BE2C (cell line): ENCODE results near the gene ROS1. TPM values are rescaled to one million over a fixed set of nuclear protein-coding genes. Genes with fewer than 3 reads are reported as not detected.
"Not testable (repeated sequence)": the region's sequence is repeated elsewhere in the genome, so short reads cannot be mapped to it uniquely, and the experiment has no call there.

Experiments
- DNase-seq: peaks from one replicate; pipeline ENCODE4 v3.0.0-alpha.2; 2020
- H3K27me3 ChIP-seq: fragments of 250-450 bp; sonication (Bioruptor Pico); 2 replicates; pipeline ENCODE4 v1.5.1; 2020; ENCODE audit warnings: mild to moderate bottlenecking
- H3K36me3 ChIP-seq: fragments of 250-450 bp; sonication (Bioruptor Pico); 2 replicates; pipeline ENCODE4 v1.5.1; 2020; ENCODE audit warnings: mild to moderate bottlenecking
- H3K4me1 ChIP-seq: fragments of 250-450 bp; sonication (Bioruptor Pico); 2 replicates; pipeline ENCODE4 v1.5.1; 2020
- H3K4me3 ChIP-seq: 2 replicates; pipeline ENCODE4 v1.5.1; 2011; ENCODE audit warnings: low read depth, low read length
- H3K9me3 ChIP-seq: fragments of 250-450 bp; sonication (Bioruptor Pico); 2 replicates; pipeline ENCODE4 v1.5.1; 2020
- polyA plus RNA-seq: library from polyadenylated mRNA; unstranded; fragments of >200 nt; gene quantifications from one replicate; pipeline ENCODE4 v1.2.1, GENCODE V29; 2012; ENCODE audit warnings: low read depth, missing spikeins; ENCODE audit not compliant: insufficient read length, insufficient read depth
- TF ChIP-seq, protein P1 (sequence below): IDR thresholded peaks from 2 replicates; pipeline ENCODE4 v1.5.1; 2012; ENCODE audit warnings: mild to moderate bottlenecking, low read depth, low read length

Gene ROS1
- polyA plus RNA-seq = not detected

DNA sequence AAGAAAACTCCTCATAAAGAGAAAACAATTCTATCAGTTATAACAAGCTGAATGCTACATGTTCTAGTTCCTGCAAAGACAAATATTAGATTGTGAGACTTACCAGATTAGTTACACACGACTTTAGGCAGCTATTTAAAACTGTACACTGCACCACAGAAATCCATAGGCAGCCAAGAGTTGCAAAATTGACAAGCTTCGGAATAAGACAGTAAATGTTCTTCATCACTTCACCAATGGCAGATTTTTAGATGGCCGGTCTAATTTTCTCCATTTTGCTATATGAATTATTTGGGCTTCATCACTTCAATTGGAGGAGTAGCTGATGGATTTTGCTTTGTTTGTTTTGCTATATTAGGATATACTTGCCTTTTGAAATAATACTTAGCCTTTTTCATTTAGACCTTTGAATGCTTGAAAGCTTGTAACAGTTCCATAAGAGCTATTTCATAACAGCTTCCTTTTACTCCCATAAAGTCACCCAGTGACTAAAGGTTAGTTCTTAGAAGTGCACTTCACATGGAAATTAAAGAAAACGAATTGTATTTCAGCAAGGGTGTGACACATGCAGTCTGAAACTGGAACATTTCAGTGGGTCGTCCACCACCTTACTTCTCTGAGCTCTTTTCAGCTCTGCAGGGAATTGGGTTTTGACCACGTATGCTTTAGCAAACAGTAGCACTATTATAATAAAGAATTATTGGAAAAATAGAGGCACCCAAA is at the start of gene ROS1:
TSS of gene ROS1 (minus strand) at position 512 of the 723 bp plus-strand sequence. CDS start at position 226, 286 bp downstream.
- Histone ChIP-seq H3K4me3 (no peak within 1 kb of the TSS), H3K27me3 (no peaks in the 10 kb centered on the region), H3K9me3 (no peaks in the 10 kb centered on the region), H3K36me3 (no peaks in the 10 kb centered on the region), H3K4me1 (no peaks in the 10 kb centered on the region)
- no peak for DNase-seq
- TF ChIP-seq, protein P1, sequence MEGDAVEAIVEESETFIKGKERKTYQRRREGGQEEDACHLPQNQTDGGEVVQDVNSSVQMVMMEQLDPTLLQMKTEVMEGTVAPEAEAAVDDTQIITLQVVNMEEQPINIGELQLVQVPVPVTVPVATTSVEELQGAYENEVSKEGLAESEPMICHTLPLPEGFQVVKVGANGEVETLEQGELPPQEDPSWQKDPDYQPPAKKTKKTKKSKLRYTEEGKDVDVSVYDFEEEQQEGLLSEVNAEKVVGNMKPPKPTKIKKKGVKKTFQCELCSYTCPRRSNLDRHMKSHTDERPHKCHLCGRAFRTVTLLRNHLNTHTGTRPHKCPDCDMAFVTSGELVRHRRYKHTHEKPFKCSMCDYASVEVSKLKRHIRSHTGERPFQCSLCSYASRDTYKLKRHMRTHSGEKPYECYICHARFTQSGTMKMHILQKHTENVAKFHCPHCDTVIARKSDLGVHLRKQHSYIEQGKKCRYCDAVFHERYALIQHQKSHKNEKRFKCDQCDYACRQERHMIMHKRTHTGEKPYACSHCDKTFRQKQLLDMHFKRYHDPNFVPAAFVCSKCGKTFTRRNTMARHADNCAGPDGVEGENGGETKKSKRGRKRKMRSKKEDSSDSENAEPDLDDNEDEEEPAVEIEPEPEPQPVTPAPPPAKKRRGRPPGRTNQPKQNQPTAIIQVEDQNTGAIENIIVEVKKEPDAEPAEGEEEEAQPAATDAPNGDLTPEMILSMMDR = no peak

DNA sequence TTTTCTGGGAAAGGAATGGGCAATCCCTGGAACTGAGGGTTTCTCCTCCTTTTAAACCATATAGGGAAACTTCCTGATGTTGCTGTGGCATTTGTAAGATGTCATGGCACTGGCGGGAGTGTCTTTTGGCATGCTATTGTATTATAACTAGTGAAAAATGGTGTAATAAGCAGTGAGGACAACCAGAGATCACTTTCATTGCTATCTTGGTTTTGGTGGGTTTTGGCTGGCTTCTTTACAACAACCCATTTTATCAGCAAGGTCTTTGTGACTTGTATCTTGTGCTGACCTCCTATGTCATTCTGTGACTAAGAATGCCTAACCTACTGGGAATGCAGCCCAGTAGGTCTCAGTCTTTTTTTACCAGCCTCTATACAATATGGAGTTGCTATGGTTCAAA is 47.7 kb upstream of the ROS1 start:
- Histone ChIP-seq H3K36me3 (no peaks in the 10 kb centered on the region), H3K4me1 (peaks cover 9% of the 10 kb centered on the region; the same call in 1 of the 2 replicates), H3K4me3 (no peak overlapping the region), H3K27me3 (peaks cover 7% of the 10 kb centered on the region; the same call in 1 of the 2 replicates), H3K9me3 (no peaks in the 10 kb centered on the region)
- TF ChIP-seq, protein P1 = no peak
- no peak for DNase-seq

DNA sequence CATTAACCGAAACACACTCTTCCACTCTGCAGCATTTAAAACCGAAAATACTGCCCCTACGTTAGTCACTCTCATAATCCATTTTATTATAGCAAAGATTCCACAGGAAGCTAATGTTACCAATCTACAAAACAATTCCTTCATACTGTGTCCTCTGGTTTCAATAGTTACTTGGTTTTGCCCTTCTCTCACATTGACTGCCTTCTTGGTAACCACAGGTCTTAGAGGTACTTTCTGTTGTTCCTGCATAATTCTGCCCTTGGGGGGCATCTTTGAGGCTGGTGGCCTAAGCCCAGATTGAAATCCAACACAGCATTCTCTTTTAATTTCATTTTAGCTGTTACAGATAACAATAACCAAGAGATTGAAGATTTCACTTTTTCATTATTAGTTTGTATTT is 46.9 kb upstream of the ROS1 start:
- H3K4me1 ChIP-seq = peaks cover 4% of the 10 kb centered on the region; the same call in 1 of the 2 replicates
- no peaks in the 10 kb centered on the region for H3K36me3 ChIP-seq
- DNase-seq = no peak
- no peak overlapping the region for H3K4me3 ChIP-seq
- TF ChIP-seq, protein P1 = no peak
- H3K9me3 ChIP-seq = no peaks in the 10 kb centered on the region
- H3K27me3 ChIP-seq = peaks cover 7% of the 10 kb centered on the region; the same call in 1 of the 2 replicates

DNA sequence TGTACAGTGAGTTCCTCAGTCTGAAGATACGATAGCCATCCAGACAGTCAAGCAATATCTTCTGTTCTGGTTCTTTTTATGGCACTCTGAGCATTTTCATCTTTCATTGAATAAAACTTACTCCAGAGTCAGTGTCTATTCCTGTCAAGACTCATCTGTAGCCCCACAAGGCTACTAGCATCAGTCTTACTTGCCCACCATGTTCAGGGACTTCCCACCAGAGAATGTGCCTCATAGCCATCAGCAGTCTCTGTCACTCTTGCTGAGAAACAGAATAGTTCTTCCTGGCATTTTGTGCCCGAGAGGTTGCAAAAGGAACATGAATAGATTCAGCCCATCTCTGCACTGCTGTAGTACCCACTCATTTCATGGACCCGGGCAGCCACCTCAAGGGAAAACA is 44.0 kb upstream of the ROS1 start:
- no peaks in the 10 kb centered on the region for H3K36me3 ChIP-seq
- TF ChIP-seq, protein P1 = no peak

DNA sequence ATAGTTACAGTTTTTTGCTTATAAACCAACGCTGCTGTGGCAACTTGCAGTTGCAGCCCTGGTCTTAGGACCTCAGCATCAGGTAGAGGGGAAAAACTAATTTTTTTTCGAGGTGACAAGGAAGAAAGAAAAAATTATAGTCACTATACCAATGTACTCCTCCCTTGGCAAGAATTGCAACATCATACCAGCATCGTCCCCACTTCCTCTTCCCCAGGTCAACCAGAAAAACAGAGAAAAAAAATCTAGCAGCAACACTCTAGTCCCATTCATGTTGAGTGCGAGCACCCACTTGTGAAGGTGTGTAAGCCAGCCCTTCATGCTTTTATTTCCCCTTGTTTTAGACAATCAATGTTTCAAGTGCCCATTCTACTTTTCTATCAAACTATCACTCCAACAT is 43.6 kb upstream of the ROS1 start:
- Histone ChIP-seq H3K4me1 (no peaks in the 10 kb centered on the region), H3K9me3 (no peaks in the 10 kb centered on the region), H3K27me3 (peaks cover 7% of the 10 kb centered on the region; the same call in 1 of the 2 replicates), H3K36me3 (no peaks in the 10 kb centered on the region), H3K4me3 (no peak overlapping the region)
- no peak for DNase-seq
- TF ChIP-seq, protein P1 = no peak

More for the DNA sequence above, 44.0 kb upstream of the ROS1 start:
- Histone ChIP-seq H3K27me3 (peaks cover 7% of the 10 kb centered on the region; the same call in 1 of the 2 replicates), H3K4me3 (no peak overlapping the region), H3K4me1 (no peaks in the 10 kb centered on the region), H3K9me3 (no peaks in the 10 kb centered on the region)
- DNase-seq = no peak

DNA sequence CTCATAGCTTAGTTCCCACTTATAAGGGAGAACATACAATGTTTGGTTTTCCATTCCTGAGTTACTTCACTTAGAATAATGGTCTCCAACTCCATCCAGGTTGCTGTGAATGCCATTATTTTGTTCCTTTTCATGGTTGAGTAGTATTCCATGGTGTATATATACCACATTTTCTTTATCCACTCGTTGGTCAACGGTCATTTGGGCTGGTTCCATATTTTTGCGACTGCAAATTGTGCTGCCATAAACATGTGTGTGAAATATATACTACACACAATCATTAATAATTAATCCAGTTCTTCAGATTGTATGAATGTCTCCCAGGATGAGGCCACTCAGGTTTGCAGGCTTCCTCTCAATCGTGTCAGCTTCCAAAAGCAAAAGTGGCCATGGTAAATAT is 42.8 kb upstream of the ROS1 start:
- not testable (repeated sequence) for H3K4me1 ChIP-seq, H3K36me3 ChIP-seq, H3K4me3 ChIP-seq, DNase-seq, H3K27me3 ChIP-seq, H3K9me3 ChIP-seq
